GM19099 (cell line): ENCODE data around the gene TRNT1.
A peak's percentile ranks its signal among the peaks of the same experiment; 100 is the strongest.

Experiments used
- POLR2A ChIP-seq: IDR thresholded peaks from 3 replicates; pipeline ENCODE4 v1.6.1; 2011; ENCODE audit warnings: low read depth; ENCODE audit not compliant: insufficient read length; ENCODE audit errors: extremely low read depth

TRNT1 gene

GRCh38 chr3:3126477-3127431 is at the start of gene TRNT1:
TRNT1 (plus strand) TSS chr3:3126940; CDS start chr3:3129041, 2,101 bp downstream.
- peak; percentile 89 for TF ChIP-seq POLR2A

- no peak for TF ChIP-seq POLR2A
Observed at GRCh38 chr3:3080309-3080708, 46.4 kb upstream of the TRNT1 start.

GRCh38 chr3:3081381-3082233 is 45.1 kb upstream of the TRNT1 start:
- no peak for TF ChIP-seq POLR2A

- TF ChIP-seq POLR2A: no peak
Observed at GRCh38 chr3:3082234-3082924, 44.4 kb upstream of the TRNT1 start.

GRCh38 chr3:3084890-3085289 is 41.9 kb upstream of the TRNT1 start:
- TF ChIP-seq POLR2A: no peak

GRCh38 chr3:3085782-3086181 is 41.0 kb upstream of the TRNT1 start:
- TF ChIP-seq POLR2A: no peak

- TF ChIP-seq POLR2A: no peak
Observed at GRCh38 chr3:3086239-3086638, 40.5 kb upstream of the TRNT1 start.

- TF ChIP-seq POLR2A: no peak
Observed at GRCh38 chr3:3087279-3087678, 39.5 kb upstream of the TRNT1 start.

- TF ChIP-seq POLR2A: no peak
Observed at GRCh38 chr3:3087716-3088465, 38.8 kb upstream of the TRNT1 start.

- no peak for TF ChIP-seq POLR2A
Observed at GRCh38 chr3:3089017-3089416, 37.7 kb upstream of the TRNT1 start.

GRCh38 chr3:3097958-3098357 is 28.8 kb upstream of the TRNT1 start:
- no peak for TF ChIP-seq POLR2A

GRCh38 chr3:3101660-3102458 is 24.9 kb upstream of the TRNT1 start:
- TF ChIP-seq POLR2A: no peak

- TF ChIP-seq POLR2A: no peak
Observed at GRCh38 chr3:3102751-3103150, 24.0 kb upstream of the TRNT1 start.
